Measurements from ENCODE around the gene DUSP7.

The DUSP7 gene

DNA sequence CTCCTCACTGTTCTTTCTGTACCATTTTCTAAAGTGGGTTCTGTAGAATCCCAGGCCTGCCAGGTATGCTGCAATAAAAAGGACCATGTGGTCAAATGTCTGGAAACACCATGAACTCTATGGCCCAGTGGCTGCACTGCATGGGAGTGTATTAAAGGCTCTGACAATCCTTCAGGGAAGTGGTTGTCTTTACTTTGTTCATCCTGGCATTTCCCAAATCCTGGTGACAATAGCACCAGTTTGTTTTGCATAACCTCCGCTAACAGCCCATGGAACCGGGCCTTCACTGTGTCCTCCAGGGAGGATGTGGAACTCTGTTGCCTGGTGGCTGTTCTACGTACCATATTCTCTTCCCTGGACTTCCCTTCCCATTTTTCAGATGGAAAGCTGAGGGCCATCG is 11.2 kb upstream of the DUSP7 start:
- TF ChIP-seq GATA2 (IDR thresholded peaks at IDR 0.05; ENCODE audit: low read depth, low read length) (no peak), GATA3 (IDR thresholded peaks at IDR 0.05; ENCODE audit: low read depth, low read length) (no peak)

DNA sequence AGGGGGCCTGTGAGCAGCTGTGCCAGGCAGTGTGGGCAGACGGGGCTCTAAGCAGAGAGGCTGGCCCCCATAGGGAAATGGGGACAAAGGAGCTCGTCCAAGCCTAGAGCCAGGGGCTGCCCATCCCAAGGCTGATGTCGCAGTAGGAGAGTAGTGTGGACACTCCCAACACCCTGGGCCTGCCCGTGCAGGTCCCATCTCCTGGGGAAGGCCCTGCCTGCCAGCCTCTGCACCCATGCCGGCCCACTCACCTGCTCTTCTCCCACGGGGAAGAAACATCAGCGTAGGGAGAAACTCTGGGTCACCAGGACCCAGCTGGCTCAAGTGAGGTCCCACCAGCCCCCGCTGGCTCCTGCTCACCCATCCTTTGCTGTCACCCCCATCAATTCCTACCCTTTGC is 10.7 kb upstream of the DUSP7 start:
- TF ChIP-seq GATA3 (IDR thresholded peaks at IDR 0.05; ENCODE audit: low read depth, low read length) (no peak), GATA2 (IDR thresholded peaks at IDR 0.05; ENCODE audit: low read depth, low read length) (no peak)

DNA sequence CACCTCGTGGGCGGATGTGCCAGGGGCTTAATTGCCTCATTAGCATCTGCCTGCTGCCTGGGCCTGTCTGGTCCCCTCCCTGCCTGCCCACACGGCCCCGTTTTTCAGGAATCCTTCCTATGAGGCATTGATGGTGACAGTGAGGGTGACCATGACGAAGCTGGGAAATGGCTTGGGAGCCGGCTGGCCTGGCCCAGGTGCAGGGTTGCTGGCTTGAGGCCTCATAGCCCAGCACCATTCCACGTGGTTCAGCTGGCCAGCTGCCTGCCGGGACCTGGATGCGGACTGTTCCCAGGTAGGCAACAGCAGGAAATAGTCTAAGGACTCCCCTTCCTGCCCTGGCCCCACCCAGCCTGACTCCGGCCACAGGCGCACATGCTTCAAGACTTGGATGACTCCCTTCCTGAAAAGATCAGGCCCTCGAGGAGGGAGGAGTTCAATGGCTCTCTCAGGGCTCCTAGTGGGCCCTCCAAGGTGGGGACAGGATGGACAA is 8.9 kb upstream of the DUSP7 start:
- TF ChIP-seq GATA3 (IDR thresholded peaks at IDR 0.05; ENCODE audit: low read depth, low read length) (no peak), GATA2 (IDR thresholded peaks at IDR 0.05; ENCODE audit: low read depth, low read length) (no peak)

DNA sequence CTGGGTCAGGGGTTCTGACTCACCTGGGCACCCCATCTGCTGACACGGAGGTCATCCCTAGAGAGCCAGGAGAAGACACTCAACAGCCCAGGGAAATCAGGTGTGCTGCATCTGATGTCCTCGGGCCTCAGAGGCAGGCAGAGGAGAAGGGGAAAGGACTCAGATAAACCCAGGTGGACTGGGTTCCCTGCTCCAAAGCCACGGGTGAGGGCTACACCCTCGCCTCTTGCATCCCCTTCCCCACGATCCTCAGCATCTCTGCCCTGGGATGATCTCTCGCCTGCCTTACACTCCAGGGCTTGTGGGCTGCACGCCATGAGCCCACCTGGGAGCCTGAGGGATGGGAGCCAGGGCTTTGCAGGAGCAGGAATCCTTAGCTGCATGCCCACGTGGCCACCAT is 8.2 kb upstream of the DUSP7 start:
- TF ChIP-seq GATA3 (IDR thresholded peaks at IDR 0.05; ENCODE audit: low read depth, low read length) (no peak), GATA2 (IDR thresholded peaks at IDR 0.05; ENCODE audit: low read depth, low read length) (no peak)

DNA sequence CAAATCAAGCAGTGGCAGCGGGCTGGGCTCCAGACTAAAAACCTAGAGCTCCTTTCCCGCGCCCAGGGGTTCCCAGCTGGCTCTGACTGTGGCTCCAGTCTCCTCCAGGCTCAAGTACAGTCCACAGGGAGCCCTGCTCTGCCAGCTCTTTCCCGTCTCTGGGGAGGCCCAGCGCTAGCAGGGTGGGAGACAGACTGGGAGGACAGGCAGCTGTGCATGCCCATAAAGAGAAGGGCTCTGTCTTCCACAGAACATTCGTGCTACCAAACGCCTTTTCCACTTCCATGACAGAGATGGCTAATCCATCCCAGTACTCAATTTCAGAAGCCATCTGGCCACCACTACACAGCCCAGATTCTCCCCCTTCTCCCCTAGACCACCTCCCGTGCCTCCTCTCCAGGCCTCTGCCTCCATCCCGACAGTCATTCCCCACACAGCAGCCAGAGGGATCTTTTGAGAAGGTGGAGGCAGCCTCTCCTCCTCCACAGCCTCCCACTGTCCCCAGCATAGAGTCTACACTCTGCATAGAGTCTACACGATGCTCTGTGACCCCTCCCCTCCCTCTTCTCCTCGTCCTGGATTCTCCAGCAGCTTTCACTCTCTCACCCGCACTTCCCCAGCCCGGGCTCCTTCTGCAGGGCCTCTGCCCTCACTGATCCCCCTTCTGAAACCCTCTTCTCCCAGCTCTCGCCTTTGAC is 6.8 kb upstream of the DUSP7 start:
- TF ChIP-seq GATA3 (IDR thresholded peaks at IDR 0.05; ENCODE audit: low read depth, low read length) = no peak
- TF ChIP-seq GATA2 (IDR thresholded peaks at IDR 0.05; ENCODE audit: low read depth, low read length) = no peak

DNA sequence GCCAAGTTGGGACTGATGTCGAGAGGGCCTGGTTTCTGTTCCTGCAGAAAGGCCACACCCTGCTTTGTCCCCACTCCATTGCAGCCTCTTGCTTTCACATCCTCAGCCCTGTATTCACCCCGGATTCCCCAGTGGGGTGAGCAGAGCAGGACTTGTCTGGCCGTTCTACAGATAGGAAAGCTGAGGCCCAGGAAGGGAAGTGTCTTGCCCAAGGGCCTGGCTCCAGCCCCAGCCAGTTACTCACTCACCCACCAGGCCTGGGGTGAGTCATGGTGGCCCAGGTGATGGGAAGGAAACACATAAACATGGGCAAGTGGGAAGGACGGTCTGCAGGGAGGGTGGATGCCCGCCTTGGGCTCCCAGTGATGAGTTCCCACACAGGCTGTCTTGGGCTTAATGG is 6.1 kb upstream of the DUSP7 start:
- TF ChIP-seq GATA2 (IDR thresholded peaks at IDR 0.05; ENCODE audit: low read depth, low read length) (no peak), GATA3 (IDR thresholded peaks at IDR 0.05; ENCODE audit: low read depth, low read length) (no peak)

DNA sequence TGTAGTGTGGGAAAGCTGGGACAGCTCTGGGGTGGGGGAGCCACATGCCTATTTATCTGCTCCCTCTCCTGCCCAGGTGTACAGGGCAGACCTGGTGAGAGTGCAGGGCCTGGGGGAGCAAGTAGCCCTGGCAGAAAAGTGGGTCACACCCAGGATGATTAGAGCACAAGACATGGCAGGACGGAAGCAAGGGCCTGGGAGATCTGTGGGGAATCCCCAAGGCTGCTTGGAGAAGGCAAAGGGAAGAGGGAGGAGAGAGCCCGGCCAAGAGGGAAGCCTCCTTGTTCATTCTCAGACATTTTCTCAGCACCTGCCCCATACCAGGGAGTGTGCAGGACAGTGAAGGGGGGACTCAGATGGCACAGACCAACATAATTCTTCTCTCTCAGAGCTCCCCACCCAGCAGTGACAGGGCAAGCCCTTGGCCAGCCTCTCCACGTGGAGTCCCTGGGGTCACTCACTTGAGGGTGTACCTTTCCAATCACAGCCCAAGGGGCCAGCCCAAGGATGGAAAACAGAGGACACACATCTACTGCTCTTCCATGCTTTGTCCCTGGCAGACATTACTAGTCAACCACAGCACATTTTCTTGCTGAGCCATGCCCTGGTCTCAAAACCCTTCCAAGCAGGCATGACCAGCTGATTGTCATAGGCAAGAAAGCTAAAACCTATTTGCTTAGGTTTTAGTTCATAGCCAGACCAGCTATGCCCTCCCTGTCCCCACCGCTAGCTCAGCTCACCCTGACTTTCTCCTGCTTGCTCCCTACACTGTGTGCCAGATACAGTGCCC is 4.9 kb upstream of the DUSP7 start:
- TF ChIP-seq GATA2 (IDR thresholded peaks at IDR 0.05; ENCODE audit: low read depth, low read length) (no peak), GATA3 (IDR thresholded peaks at IDR 0.05; ENCODE audit: low read depth, low read length) (no peak)

DNA sequence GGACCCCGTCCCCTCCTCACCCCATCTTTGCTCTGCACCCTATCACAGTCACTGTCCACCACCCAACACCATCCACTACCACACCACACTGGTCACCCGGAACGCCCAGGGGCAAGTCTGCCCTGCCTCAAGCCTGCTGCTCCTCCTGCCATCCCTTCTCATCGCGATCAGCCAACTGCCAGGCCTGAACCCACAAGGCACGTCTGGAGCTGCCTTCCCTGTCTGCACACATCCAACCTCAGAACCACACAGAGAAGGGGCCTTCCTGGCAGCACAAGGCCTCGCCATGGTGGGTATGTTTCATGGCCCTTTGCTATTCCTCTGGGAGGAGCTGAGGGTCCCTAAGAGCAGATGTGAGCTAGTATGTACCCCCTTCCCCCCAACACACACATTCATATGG is 3.4 kb upstream of the DUSP7 start:
- TF ChIP-seq GATA2 (IDR thresholded peaks at IDR 0.05; ENCODE audit: low read depth, low read length) = no peak
- no peak for TF ChIP-seq GATA3 (IDR thresholded peaks at IDR 0.05; ENCODE audit: low read depth, low read length)

DNA sequence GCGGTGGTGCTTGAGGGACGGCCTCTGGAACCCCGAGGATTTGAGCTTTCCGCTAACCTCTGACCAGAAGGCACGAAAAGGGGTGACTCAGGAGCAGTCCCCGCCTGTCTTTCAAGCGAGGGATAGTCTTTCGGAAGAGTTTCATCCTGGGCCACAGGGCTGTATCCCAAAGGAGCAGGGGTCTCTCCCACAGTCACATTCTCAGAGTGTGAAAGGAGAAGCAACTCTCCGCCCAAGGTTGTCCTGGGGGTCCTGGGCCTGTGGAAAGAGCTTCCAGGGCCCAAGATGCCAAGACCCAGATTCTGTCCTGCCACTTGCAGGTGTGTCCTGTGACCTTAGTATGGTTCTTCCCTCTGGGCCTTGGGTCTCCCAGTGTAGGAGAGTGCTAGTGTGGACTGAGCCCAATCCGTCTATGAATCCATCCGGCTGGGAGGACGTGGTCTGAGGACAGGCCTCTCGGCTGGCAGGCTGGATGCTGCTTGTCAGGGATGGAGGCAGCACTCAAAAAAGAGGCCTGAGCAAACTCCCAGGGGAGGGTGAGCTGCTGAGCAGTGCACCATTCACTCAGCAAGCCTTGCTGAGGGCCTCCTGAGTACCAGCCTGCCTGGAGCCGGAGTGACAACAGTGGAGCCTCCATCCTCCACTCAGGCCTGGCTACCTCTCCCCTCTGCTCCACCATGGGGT is 1.6 kb upstream of the DUSP7 start:
- TF ChIP-seq GATA2 (IDR thresholded peaks at IDR 0.05; ENCODE audit: low read depth, low read length) (no peak), GATA3 (IDR thresholded peaks at IDR 0.05; ENCODE audit: low read depth, low read length) (no peak)

DNA sequence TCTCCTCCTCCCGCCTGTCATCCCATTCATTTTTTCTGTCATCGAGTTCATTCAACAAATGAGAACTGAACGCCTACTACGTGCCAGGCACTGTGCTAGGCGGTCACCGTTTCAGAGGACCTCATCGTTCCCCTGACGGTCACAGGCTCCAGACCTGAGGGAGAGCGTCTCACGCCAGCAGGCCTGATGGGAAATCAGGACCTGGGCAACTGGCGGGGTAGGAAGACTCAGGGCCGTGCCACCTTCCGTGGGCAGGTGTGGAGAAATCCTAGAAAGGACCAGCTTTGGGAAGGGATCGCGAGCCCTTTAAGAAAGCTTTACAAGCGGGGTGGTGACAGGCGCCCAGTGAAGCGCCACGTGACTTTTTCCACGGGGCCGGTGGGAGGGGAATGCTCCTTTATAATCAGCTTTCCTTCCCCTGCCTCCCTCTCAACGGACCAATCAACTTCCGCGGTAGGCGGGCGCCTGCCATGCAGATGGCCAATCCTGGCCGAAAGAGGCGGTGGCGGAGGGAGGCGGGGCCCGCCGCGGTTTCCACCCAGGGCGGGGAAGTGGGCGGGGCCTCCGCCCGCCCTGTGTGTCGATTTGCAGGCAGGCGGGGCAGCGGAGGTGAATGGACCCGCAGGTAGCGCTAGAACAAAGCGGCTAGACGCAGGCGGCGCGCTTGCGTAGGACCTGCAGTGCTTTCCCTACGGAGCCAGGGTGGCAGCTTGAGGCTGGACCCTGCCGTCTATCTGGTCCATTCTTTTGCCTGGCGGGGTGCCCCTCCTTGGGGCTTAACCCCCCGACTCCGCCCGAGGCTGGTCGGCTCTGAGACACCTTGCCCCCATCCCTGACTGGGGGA is 819 bp upstream of the DUSP7 start:
- no peak for TF ChIP-seq GATA3 (IDR thresholded peaks at IDR 0.05; ENCODE audit: low read depth, low read length)
- no peak for TF ChIP-seq GATA2 (IDR thresholded peaks at IDR 0.05; ENCODE audit: low read depth, low read length)

DNA sequence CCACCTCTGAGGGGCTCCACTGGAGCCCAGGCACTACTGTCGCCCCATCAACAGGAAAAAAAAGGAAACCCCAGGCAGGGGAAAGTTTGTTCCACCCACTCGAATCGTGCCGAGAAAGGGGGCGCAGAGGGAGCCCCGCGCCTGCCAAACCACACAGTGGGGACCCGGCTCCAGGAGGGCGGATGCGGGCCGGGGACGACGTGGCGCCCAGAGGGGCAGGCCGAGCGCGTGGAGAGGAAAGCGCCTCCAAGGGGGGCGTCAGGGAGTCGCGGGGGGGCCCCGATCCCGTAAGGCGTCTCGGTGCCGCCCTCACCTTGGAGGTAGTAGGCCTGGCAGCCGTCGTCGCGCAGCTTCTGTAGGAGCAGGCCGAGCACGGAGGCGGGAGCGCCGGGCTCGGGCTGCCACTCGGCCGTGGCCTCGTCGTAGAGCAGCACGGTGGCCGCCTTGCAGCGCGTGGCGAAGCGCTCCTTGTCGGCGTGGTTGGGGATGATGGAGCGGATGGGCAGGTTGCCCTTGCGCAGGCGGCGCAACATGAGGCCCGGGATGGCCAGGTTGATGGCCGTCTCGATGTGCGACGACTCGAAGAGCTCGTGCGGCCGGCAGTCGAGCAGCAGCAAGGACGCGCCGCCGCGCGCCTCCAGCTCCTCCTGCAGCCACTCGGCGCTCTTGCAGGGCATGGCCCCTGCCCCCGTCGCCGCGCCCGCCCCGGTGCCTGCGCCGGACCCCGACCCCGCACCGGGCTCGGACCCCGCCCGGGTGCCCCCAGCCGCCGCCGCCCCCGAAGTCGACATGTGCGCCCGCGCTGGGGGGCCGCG is 627 bp downstream of the DUSP7 start:
- TF ChIP-seq GATA2 (IDR thresholded peaks at IDR 0.05; ENCODE audit: low read depth, low read length) = no peak
- TF ChIP-seq GATA3 (IDR thresholded peaks at IDR 0.05; ENCODE audit: low read depth, low read length) = no peak

DNA sequence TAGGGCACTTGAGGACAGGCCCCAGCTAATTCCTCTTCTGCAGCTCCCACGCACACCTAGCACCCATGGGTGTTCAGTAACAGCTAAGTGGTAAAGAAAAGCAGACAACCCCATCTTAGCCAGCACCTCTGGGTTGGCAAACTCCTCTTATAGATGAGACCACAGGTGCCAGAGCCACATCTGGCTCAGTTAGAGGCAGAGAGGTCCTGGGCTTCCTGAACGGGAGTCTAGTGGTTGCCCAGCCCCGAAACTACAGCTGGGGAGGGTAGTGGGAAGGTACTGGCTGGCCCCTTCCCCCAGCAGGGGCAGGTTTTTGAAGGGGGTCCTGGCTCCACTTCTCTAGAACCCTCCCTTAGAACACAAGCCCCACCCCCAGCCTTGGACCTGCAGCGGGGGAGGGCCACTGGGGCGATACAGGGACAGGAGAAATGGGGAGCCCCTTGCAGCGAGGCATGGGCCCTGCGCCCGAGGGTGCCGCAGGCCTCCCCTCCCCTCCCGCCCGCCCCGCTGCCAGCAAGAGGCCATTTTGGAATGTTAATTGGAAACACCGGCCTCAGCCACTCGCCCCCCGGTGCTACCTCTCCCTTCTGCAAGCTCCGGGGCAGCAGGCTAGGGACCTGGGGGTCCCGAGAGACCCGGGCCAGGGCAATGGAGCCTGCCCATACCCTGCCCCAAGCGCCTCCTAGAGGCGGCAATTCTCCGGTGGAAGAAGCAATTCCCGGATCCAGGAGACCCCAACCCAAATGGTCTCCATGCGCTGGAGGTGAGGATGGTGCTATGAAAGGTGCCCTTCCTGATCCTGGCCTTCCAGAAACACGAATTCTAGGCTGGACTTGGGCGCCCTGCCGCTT is 1.5 kb downstream of the DUSP7 start:
- TF ChIP-seq GATA3 (IDR thresholded peaks at IDR 0.05; ENCODE audit: low read depth, low read length) (no peak), GATA2 (IDR thresholded peaks at IDR 0.05; ENCODE audit: low read depth, low read length) (no peak)

All from SH-SY5Y (cell line).